ENCODE data around the gene DNAJC17.

DNAJC17 gene

GRCh38 chr15:40766194-40766815 lies 41.0 kb downstream of the DNAJC17 start:
- DNase-seq (ENCODE audit: low spot score): no peak

DNA sequence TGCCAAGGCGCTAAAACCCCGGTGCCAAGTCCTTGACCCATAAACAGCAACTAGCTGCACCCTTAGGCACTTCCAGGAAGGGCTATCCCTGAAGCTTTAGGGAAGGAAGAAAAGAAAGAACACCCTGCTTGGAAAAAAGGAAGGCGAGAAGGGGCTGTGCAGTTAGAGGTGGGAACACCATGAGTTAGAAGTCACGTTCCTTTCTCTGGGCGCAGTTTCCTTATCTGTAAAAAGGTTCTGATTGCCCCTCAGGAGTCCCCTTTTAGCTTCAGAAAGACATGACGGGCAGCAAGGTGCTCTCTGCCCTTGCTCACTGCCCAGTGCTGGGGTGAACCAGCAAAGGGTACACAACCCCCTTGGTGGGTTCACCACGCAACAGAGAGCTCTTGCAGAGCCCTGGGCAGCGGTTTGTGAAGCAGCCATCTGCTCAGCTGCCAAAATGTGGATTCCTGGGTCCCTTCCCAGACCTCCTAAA lies 42.6 kb downstream of the DNAJC17 start:
- no peak for DNase-seq (ENCODE audit: low spot score)

- peak; percentile 74 for DNase-seq (ENCODE audit: low spot score)
Observed at GRCh38 chr15:40763801-40764628, 43.3 kb downstream of the DNAJC17 start, which contains the start of gene GCHFR. GCHFR (plus strand) TSS chr15:40764068; CDS start chr15:40764181, 113 bp downstream.

DNA sequence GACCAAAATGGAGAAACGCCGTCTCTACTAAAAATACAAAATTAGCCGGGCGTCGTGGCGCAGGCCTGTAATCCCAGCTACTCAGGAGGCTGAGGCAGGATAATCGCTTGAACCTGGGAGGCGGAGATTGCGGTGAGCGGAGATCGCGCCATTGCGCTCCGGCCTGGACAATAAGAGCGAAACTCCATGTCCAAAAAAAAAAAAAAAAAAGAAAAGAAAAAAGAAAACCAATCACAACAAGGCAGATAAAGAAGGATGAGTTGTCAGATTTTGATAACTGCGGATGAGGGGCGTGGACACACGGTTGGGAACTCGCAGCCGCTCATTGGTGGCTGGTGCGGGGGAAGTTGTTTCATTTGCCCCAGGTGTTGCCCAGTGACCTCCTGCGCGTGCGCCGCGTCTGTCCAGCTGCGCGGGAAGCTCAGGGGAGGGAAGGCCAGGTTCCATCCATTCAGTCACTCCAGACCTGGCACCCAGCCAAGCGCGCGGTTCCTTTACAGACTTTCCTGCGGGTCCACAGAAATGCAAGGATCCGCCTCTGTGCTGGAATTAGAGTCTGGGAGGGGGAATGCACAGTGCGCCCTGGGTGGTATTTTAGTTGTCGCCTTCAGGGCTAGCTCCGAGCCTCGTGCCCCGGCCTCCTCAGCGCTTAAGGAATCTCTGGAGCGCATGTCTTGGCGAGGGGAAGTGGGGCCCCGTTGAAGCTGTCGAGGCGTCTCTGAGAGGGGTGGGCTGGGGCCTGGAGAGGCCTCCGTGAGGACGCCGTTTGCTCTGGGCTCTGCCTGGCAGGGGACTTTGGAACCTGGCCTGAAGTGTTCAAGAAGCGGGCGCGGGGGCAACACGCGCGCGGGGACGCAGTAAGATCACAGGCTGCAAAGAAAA lies 44.1 kb downstream of the DNAJC17 start:
- DNase-seq (ENCODE audit: low spot score): peak; percentile 73

DNA sequence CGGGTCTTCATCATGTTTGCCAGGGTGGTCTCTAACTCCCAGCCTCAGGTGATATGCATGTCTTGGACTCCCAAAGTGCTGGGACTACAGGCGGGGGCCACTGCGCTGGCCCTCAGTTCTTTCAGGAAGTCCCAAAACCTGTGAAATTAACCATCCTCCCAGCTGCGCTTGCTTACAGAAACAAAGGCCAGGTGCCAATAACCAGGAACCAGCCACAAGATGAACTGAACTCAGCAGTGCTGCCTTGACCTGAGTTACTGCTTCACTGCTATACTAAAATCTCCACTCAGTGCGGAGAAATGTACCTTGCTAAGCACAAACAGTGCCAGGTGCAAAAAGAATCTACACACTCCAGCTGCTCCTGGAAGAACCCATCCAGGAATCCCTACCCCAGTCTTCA lies 47.3 kb downstream of the DNAJC17 start:
- no peak for DNase-seq (ENCODE audit: low spot score)

DNA sequence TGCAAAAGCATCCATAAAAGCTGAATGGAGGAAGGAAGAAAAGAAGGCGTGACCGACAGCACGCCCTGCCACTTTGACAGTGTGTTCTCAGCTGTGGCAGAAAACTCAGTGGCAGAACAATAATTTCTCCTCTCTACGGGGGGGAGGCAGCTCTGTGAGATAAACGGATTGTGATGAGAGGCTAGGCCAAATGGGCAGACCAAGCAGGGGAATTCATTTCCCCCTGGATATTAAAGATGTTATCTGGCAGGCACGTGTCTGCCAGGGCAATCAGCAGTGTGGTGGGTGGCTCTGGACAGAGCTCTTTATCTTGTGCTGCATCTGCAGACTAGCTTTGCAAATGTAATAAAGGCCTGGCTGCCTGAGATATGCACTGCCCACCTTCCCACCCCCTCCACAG lies 50.3 kb downstream of the DNAJC17 start:
- no peak for DNase-seq (ENCODE audit: low spot score)

- no peak for DNase-seq (ENCODE audit: low spot score)
Observed at GRCh38 chr15:40755812-40756208, 51.5 kb downstream of the DNAJC17 start.

DNA sequence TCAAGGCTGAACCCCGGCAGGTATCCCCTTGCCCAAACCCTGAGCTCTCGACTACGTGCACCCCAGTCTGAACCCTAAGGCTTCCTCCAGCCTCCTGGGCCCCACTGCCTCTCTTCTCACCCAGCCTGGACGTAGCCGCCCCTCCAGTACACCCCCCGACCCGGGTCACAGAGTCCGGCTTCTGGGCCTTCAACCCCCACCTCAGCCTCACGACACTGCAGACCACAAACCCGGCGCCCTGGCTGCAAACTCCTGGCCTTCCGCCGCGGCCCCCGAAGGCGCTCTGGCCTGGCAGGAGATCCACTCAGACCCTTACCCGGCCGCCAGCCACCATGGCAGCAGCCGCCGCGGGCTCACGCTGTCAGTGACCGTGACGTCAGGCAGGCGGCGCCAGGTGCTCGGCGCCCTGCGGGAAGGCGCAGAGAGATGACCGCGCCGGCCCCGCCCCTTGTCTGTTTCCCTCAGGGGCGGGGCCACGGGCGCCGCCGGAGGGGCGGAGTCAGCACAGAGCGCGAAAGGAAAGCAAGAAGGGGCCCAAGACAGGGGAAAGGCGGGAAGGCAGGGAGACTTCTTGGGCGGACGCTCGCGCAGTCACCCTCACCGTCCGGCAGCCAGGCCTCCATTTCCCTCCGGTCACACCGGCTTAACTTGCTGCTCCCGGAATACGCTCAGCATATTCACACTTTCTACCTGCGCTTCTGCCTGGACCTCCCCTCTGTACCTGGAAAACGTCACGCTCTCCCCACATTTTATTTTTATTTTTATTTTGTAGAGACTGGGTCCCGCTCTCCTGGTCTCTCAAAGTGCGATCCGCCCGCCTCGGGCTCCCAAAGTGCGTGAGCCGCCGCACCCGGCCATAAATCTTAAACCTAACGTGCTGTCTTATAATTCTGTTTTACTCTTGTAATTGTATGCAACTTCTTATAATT lies 52.1 kb downstream of the DNAJC17 start, which contains the start of gene RMDN3:
Gene RMDN3 (minus strand): TSS at position 372 of the 929 bp plus-strand sequence. CDS start 471 bp downstream, outside the sequence.
- peak; percentile 94 for DNase-seq (ENCODE audit: low spot score)

GRCh38 chr15:40754574-40754882 lies 52.7 kb downstream of the DNAJC17 start:
- DNase-seq (ENCODE audit: low spot score): peak; percentile 30

DNA sequence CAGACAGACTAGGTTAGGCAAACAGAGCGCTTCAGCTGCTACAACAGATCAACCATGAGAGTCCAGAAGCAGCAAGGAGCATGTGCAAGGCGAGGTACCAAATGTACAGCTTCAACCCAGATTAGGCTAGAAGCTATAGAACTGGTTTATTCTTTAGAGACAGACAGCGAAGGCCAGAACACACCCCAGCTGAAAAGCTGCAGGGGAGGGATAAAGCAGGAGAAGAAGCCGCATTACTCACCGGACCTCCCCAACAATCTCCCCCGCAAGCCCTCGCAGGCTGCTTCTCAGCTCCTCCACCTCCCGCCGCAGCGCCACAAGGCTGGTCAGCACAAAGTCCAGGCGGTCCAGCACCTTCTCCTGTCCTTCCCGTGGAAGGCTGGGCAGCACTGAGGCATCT lies 55.5 kb downstream of the DNAJC17 start:
- DNase-seq (ENCODE audit: low spot score): no peak

DNA sequence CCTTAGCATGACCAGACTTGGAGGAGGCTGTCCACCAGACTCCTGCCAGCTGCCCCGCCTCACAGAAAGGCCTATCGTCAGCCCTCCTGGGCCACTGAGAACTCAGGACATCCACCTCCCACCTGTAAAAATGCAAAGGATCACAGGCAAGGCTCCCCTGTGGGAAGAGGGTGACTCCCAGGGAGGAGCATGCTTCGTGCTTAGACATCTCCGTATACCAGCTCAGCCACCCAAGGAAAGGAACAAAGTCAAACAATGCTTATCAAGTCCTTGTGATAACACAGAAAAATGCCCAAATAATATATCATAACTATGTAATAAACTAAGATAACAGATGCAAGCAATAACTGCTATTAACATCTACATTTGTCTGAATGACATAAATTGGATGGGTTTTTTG lies 56.4 kb downstream of the DNAJC17 start:
- no peak for DNase-seq (ENCODE audit: low spot score)

- no peak for DNase-seq (ENCODE audit: low spot score)
Observed at GRCh38 chr15:40749151-40749630, 58.1 kb downstream of the DNAJC17 start.

- no peak for DNase-seq (ENCODE audit: low spot score)
Observed at GRCh38 chr15:40747685-40748631, 59.3 kb downstream of the DNAJC17 start.

- DNase-seq (ENCODE audit: low spot score): no peak
Observed at GRCh38 chr15:40746916-40747418, 60.3 kb downstream of the DNAJC17 start.

DNA sequence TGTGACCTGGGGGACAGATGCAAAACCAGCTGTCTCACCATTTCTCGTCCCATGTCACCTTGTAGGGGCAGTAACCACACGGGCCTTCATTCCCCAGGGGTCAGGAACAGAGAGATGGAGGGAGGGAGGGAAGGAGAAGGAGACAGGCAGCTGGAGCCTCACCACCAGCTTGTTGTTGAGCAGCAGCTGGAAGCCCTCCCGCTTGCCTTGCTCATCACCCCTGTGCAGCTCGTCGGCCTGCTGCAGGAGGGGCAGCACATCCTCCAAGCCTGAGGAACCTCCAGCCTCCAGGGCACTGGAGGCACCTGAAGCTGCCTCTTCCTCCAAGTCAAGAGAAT lies 62.5 kb downstream of the DNAJC17 start:
- DNase-seq (ENCODE audit: low spot score): no peak

DNA sequence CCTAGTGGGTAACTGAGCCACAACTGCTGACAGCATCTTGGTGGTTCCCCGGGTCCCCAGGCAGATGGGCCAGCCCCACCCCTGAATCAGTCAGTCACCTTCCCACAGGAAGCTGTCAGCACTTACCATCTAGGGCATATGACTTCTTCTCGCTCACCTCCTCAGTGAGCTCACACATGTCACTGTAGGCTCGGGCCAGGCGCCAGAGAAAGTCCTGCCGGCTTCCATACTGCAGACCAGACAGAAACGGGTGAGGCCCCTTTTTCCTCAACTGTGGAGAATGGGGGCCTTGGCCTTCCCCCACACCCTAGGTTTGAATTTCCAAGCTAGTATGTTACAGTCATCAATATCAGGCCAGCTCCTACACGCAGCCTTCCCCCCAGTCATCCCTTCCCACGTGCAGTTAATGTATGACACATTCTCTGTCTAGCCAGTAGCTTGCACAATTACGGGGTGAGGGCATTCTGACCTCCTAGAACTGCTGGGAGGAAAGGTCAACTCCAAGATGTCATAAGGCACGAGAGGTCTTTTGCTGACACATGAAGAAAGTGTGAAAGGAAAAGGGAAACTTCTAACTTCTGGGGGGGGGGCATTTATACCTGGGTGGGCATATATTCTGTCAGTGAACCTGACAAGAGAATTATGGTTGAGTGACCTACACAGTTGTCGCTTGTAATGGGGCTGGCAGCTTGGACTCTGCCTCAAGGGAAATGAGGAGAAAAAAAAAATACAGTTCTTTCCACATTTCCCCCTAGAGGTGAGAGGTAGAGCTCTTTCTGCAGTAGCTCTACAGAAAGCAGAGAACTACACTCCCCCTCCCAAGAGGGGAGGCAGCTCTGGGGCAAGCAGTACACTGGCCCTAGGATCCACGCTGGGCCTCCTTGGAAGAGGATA lies 63.1 kb downstream of the DNAJC17 start:
- DNase-seq (ENCODE audit: low spot score): peak; percentile 75

DNA sequence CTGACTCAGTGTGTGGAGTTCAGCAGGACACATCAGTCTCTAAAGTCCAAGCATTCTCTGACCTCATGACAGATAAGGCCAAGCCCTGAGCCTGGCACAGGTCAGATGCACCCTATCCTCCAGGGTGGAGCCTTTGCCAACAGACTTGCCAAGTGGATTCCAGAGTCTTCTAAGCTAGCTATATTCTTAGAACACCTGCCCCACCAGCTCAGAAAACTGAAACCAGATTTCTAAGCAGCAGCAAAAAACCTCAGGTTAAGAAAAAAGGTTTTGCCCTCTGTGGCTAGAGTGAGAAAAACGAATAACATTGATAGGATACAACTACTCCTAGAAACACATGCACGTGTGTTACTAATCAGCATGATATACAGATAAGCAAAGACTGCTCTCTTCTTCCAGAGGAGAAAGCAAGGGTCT lies 63.8 kb downstream of the DNAJC17 start:
- DNase-seq (ENCODE audit: low spot score): no peak

- no peak for DNase-seq (ENCODE audit: low spot score)
Observed at GRCh38 chr15:40739854-40740253, 67.4 kb downstream of the DNAJC17 start.

- no peak for DNase-seq (ENCODE audit: low spot score)
Observed at GRCh38 chr15:40739047-40739446, 68.2 kb downstream of the DNAJC17 start.
